SH-SY5Y (cell line): ENCODE data around the gene TBCEL.

ENCODE experiments used
- GATA2 ChIP-seq: IDR thresholded peaks from 2 replicates; pipeline ENCODE4 v1.6.1; 2011; ENCODE audit warnings: mild to moderate bottlenecking, low read depth, low read length
- GATA3 ChIP-seq: IDR thresholded peaks from 2 replicates; pipeline ENCODE4 v1.6.1; 2011; ENCODE audit warnings: low read depth, mild to moderate bottlenecking, low read length, moderate library complexity

DNA sequence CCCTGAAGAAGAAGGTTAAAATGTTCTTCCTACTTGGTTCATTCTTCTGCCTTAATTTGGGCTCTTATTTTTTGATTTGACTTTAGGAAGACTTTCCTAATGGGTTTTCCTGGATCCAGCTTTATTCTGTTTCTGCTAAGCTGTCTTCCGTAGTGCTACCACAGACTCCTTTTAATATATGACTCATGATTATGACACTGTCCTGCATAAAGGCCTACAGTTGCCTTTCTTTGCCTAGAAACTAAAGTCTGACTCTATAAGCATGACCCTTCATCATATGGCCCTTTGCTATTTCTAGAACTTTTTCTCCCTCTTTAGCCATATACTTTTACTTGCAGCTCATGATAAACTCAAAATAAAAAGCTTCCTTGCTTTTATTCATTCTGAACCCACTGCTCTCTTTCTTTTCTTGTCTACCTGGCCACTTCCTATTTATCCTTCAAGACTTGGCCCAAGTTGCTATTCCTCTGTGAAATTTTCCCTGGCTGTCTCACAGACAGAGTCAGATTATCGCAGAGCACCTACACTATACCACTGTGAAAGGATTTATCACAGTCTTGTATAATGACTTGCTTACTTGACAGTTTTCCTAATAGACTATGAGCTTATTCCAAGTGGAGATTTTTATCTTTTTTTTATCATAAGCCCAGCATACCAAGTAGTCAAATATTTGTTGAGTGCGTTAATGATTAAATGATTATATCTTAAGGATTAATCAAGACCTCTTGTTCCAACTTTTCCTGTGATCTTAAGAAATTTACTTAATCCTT is 24.7 kb downstream of the TBCEL start:
- TF ChIP-seq GATA2: no peak
- TF ChIP-seq GATA3: no peak
